ENCODE data around the gene SLC5A8. TPM values are rescaled to one million over a fixed set of nuclear protein-coding genes. Genes with fewer than 3 reads are reported as not detected.

Gene SLC5A8
- total RNA-seq, 1 experiment from 2014 or later, result not detected

DNA sequence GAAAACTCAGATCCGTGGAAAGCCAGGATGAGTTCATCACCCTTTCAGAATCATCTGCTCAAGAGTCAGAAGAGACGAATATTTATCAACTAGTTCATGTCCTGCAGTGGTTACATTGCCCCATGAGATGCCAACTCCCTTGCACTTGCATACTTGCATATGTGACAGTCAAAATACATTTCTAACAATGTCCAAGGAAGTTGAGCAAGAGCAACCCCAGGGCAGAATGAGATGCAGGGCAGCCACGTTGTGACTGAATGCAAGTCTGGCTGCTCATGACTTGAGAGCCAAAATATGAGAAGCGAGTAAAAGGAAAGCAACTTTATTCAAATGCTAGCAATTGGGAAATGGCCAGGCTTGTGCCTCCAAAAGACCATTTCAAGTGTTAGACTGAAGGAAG, 46.2 kb upstream of the SLC5A8 start:
- no peak overlapping the region for H3K4me3 ChIP-seq (ENCODE audit: low read length)
- ChIA-PET CTCF (no interaction called here), POLR2A (ENCODE audit: unreplicated experiment) (no interaction called here)
- H3K27ac ChIP-seq (ENCODE audit: low read length), result no peak overlapping the region
- DNase-seq, result no peak
- no peak for TF ChIP-seq EZH2 (IDR thresholded peaks at IDR 0.05; ENCODE audit: low read length, unreplicated experiment)
- no peak for TF ChIP-seq EZH2phosphoT487 (IDR thresholded peaks at IDR 0.05; ENCODE audit: borderline replicate concordance, low read length)
- TF ChIP-seq, protein P1, sequence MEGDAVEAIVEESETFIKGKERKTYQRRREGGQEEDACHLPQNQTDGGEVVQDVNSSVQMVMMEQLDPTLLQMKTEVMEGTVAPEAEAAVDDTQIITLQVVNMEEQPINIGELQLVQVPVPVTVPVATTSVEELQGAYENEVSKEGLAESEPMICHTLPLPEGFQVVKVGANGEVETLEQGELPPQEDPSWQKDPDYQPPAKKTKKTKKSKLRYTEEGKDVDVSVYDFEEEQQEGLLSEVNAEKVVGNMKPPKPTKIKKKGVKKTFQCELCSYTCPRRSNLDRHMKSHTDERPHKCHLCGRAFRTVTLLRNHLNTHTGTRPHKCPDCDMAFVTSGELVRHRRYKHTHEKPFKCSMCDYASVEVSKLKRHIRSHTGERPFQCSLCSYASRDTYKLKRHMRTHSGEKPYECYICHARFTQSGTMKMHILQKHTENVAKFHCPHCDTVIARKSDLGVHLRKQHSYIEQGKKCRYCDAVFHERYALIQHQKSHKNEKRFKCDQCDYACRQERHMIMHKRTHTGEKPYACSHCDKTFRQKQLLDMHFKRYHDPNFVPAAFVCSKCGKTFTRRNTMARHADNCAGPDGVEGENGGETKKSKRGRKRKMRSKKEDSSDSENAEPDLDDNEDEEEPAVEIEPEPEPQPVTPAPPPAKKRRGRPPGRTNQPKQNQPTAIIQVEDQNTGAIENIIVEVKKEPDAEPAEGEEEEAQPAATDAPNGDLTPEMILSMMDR (conservative IDR thresholded peaks at IDR 0.05; ENCODE audit: low read depth, low read length), result no peak
- no peaks in the 10 kb centered on the region for H4K20me1 ChIP-seq (ENCODE audit: low read length)
- H3K4me1 ChIP-seq (ENCODE audit: insufficient read depth, low read length), result no peaks in the 10 kb centered on the region
- no TSS peak for BruUV-seq (replicated peaks)
- no peak overlapping the region for H3K9ac ChIP-seq (ENCODE audit: low read length)
- peaks cover 25% of the 10 kb centered on the region; the same call in 1 of the 2 replicates for H3K27me3 ChIP-seq (ENCODE audit: low read length)
- no peaks in the 10 kb centered on the region for H3F3A ChIP-seq (ENCODE audit: low read length, unreplicated experiment)
- no peak for ATAC-seq
- no peaks in the 10 kb centered on the region for H3K9me2 ChIP-seq (replicated peaks; ENCODE audit: low read length)
- intact Hi-C loops (cut with micrococcal nuclease), result no loop called here
- no peak overlapping the region for H3K4me2 ChIP-seq (ENCODE audit: low read length)
- no peaks in the 10 kb centered on the region for H3K36me3 ChIP-seq (ENCODE audit: low read depth, low read length)
- H2AFZ ChIP-seq (ENCODE audit: low read length), result no peak overlapping the region
- H3K9me3 ChIP-seq (ENCODE audit: low read length), result no peaks in the 10 kb centered on the region
- H3K79me2 ChIP-seq (ENCODE audit: low read length), result no peaks in the 10 kb centered on the region

DNA sequence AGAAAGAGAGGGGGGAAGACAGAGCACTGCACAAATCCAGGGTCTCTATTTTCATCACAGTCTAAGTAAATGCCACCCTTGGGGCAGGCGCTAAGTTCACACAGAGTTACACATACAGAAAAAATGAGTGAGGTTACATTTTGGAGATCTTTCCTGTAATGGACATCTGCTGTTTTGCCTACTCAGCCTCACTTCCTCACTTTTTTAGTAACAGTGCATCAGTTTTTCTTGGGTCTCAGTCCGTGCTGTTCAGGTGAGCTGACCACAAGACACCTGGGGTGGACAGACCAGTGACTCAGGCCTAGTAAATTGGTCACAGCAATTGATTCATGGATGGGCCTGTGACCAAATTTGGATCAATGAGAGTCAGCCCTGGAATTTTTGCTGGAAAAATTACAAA, 33.6 kb upstream of the SLC5A8 start:
- CTCF ChIA-PET, result no interaction called here
- no peaks in the 10 kb centered on the region for H3K9me3 ChIP-seq (ENCODE audit: low read length)
- POLR2A ChIA-PET (ENCODE audit: unreplicated experiment), result no interaction called here
- no peak overlapping the region for H2AFZ ChIP-seq (ENCODE audit: low read length)
- H3K4me1 ChIP-seq (ENCODE audit: insufficient read depth, low read length), result no peaks in the 10 kb centered on the region
- no peak for ATAC-seq
- H4K20me1 ChIP-seq (ENCODE audit: low read length), result no peaks in the 10 kb centered on the region
- H3K36me3 ChIP-seq (ENCODE audit: low read depth, low read length), result no peaks in the 10 kb centered on the region
- no peak overlapping the region for H3K9ac ChIP-seq (ENCODE audit: low read length)
- no peak for DNase-seq
- H3K4me3 ChIP-seq (ENCODE audit: low read length), result no peak overlapping the region
- no peaks in the 10 kb centered on the region for H3K79me2 ChIP-seq (ENCODE audit: low read length)
- no peaks in the 10 kb centered on the region for H3K9me2 ChIP-seq (replicated peaks; ENCODE audit: low read length)
- H3K27me3 ChIP-seq (ENCODE audit: low read length), result peaks cover 9% of the 10 kb centered on the region; the same call in 1 of the 2 replicates
- TF ChIP-seq EZH2 (IDR thresholded peaks at IDR 0.05; ENCODE audit: low read length, unreplicated experiment) (no peak), EZH2phosphoT487 (IDR thresholded peaks at IDR 0.05; ENCODE audit: borderline replicate concordance, low read length) (no peak)
- TF ChIP-seq, protein P1 (conservative IDR thresholded peaks at IDR 0.05; ENCODE audit: low read depth, low read length), result no peak
- intact Hi-C loops (cut with micrococcal nuclease), result no loop called here
- H3K27ac ChIP-seq (ENCODE audit: low read length), result no peak overlapping the region
- no TSS peak for BruUV-seq (replicated peaks)
- no peaks in the 10 kb centered on the region for H3F3A ChIP-seq (ENCODE audit: low read length, unreplicated experiment)
- H3K4me2 ChIP-seq (ENCODE audit: low read length), result no peak overlapping the region

DNA sequence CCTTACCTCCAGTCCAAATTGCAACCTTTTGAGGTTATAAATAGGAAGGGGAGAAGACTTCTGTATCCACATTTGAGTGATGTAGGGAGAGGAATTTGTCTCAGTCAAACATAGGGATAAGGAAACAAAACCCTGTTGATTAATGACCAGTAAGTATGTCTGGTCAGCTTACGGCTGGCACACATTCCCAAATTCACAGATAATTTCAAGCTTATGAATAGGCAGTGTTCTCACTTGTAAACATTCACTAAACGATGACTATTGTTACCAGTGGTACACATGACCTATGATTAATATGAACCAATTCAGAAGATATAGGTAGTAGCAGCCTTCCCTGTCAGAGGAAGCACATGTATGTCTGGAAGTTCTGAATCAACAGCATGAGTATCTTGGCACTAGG, 33.0 kb upstream of the SLC5A8 start:
- Histone ChIP-seq H3K9ac (ENCODE audit: low read length) (no peak overlapping the region), H3K79me2 (ENCODE audit: low read length) (no peaks in the 10 kb centered on the region), H4K20me1 (ENCODE audit: low read length) (no peaks in the 10 kb centered on the region), H3F3A (ENCODE audit: low read length, unreplicated experiment) (no peaks in the 10 kb centered on the region), H3K9me3 (ENCODE audit: low read length) (no peaks in the 10 kb centered on the region), H3K4me3 (ENCODE audit: low read length) (no peak overlapping the region), H3K4me2 (ENCODE audit: low read length) (no peak overlapping the region), H3K4me1 (ENCODE audit: insufficient read depth, low read length) (no peaks in the 10 kb centered on the region), H3K27me3 (ENCODE audit: low read length) (peaks cover 4% of the 10 kb centered on the region; the same call in 1 of the 2 replicates), H3K9me2 (replicated peaks; ENCODE audit: low read length) (no peaks in the 10 kb centered on the region), H2AFZ (ENCODE audit: low read length) (no peak overlapping the region), H3K36me3 (ENCODE audit: low read depth, low read length) (no peaks in the 10 kb centered on the region), H3K27ac (ENCODE audit: low read length) (no peak overlapping the region)
- CTCF ChIA-PET, result no interaction called here
- POLR2A ChIA-PET (ENCODE audit: unreplicated experiment), result no interaction called here
- intact Hi-C loops (cut with micrococcal nuclease), result no loop called here
- DNase-seq (no peak), ATAC-seq (no peak)
- TF ChIP-seq EZH2phosphoT487 (IDR thresholded peaks at IDR 0.05; ENCODE audit: borderline replicate concordance, low read length) (no peak), EZH2 (IDR thresholded peaks at IDR 0.05; ENCODE audit: low read length, unreplicated experiment) (no peak)
- TF ChIP-seq, protein P1 (conservative IDR thresholded peaks at IDR 0.05; ENCODE audit: low read depth, low read length), result no peak
- BruUV-seq (replicated peaks), result no TSS peak

All from PC-3 (cell line).